Esophagus muscularis mucosa (tissue), 4 donors: ENCODE measurements around the gene GLIS1. TPM values are rescaled to one million over a fixed set of nuclear protein-coding genes. Genes with fewer than 3 reads are reported as not detected.

ENCODE experiments used
- DNase-seq: peaks from one replicate; pipeline ENCODE4 v3.0.0-alpha.2; 2017; ENCODE audit errors: extremely low spot score
- H3K27ac ChIP-seq, 4 donors: fragments of 200-600 bp; sonication (generic); replicated peaks in 1 of 4; 1 replicate in 3 of 4; 2 replicates in 1 of 4; pipeline ENCODE4 v1.5.1; 2016 to 2019; ENCODE audit warnings: mild to moderate bottlenecking in 1 of 4
- H3K27me3 ChIP-seq, 4 donors: fragments of 200-600 bp; sonication (generic); one replicate each; pipeline versions ENCODE4 v1.5.1 to v1.6.0; 2016 to 2019
- H3K36me3 ChIP-seq, 4 donors: fragments of 200-600 bp; sonication (generic); one replicate each; pipeline ENCODE4 v1.5.1; 2016 to 2019
- H3K4me1 ChIP-seq, 4 donors: fragments of 200-600 bp; sonication (generic); one replicate each; pipeline ENCODE4 v1.5.1; 2016 to 2019
- H3K4me3 ChIP-seq, 4 donors: fragments of 200-600 bp; sonication (generic); 1 replicate in 2 of 4; 2 replicates in 2 of 4; pipeline ENCODE4 v1.5.1; 2016 to 2019; ENCODE audit warnings: mild to moderate bottlenecking in 4 of 4, moderate library complexity in 1 of 4
- H3K9me3 ChIP-seq, 4 donors: fragments of 200-600 bp; sonication (generic); 1 replicate in 3 of 4; 2 replicates in 1 of 4; pipeline ENCODE4 v1.5.1; 2016 to 2019
- CTCF ChIP-seq, 3 experiments: fragments of 200-600 bp in 2 of 3; fragments of 450-650 bp in 1 of 3; sonication (generic) in 2 of 3; IDR thresholded peaks; one replicate each; pipeline ENCODE4 v1.5.1; 2017 to 2019; ENCODE audit warnings: antibody characterized with exemption in 3 of 3, mild to moderate bottlenecking in 2 of 3, moderate library complexity in 1 of 3
- EP300 ChIP-seq: sonication (generic); formaldehyde crosslinking; IDR thresholded peaks from one replicate; pipeline ENCODE4 v1.6.1; 2017; ENCODE audit warnings: antibody characterized with exemption
- POLR2A ChIP-seq: fragments of 450-650 bp; IDR thresholded peaks from one replicate; pipeline ENCODE4 v1.6.1; 2017; ENCODE audit warnings: antibody characterized with exemption, moderate library complexity, mild to moderate bottlenecking, low read depth
- POLR2AphosphoS5 ChIP-seq, 2 donors: sonication (generic); formaldehyde crosslinking; IDR thresholded peaks; one replicate each; pipeline ENCODE4 v1.6.1; 2017; ENCODE audit warnings: antibody characterized with exemption in 2 of 2
- WGBS: methylation state at CpG from one replicate; pipeline ENCODE4 v1.1.5; 2018; 5-methylcytosine and 5-hydroxymethylcytosine counted together
- intact Hi-C: fragments of 100-400 bp; cut with DNase I; formaldehyde crosslinking; loops from one replicate; pipeline ENCODE4 v1.15.1; 2023
- total RNA-seq, 4 donors: library from RNA; depleted of rRNA; stranded (reverse); fragments of >200 nt; gene quantifications; one replicate each; pipeline versions ENCODE4 v1.1.0 to v1.2.1, GENCODE V29; 2016

Gene GLIS1
- total RNA-seq, 4 donors from 2014 or later, result 0.17 to 0.42 TPM; not detected in 2

- intact Hi-C loops, result no loop called here
- H3K27ac ChIP-seq, result no peak overlapping the region
- peaks cover 0 to 10% (median 0%) of the 10 kb centered on the region in 4 donors for H3K27me3 ChIP-seq
- H3K36me3 ChIP-seq, result no peaks in the 10 kb centered on the region
- WGBS, result 90% methylated on average over 7 of the region's 7 CpGs
- no peaks in the 10 kb centered on the region for H3K9me3 ChIP-seq
- H3K4me3 ChIP-seq, result no peak overlapping the region
- no peak for DNase-seq
- TF ChIP-seq CTCF (IDR thresholded peaks at IDR 0.05) (no peak), EP300 (no peak), POLR2AphosphoS5 (IDR thresholded peaks at IDR 0.05) (no peak), POLR2A (no peak)
- H3K4me1 ChIP-seq, result no peaks in the 10 kb centered on the region
Observed at GRCh38 chr1:53644496-53644895, 94.5 kb downstream of the GLIS1 start.

GRCh38 chr1:53643881-53644390, 95.0 kb downstream of the GLIS1 start:
- WGBS, result 87% methylated on average over 4 of the region's 4 CpGs
- no peak for TF ChIP-seq CTCF (IDR thresholded peaks at IDR 0.05)
- Histone ChIP-seq H3K4me3 (no peak overlapping the region), H3K36me3 (no peaks in the 10 kb centered on the region), H3K27me3 (peaks cover 0 to 10% (median 0%) of the 10 kb centered on the region in 4 donors), H3K4me1 (no peaks in the 10 kb centered on the region), H3K27ac (no peak overlapping the region), H3K9me3 (no peaks in the 10 kb centered on the region)
- DNase-seq, result no peak
- intact Hi-C loops, result no loop called here

GRCh38 chr1:53643041-53643880, 95.7 kb downstream of the GLIS1 start:
- 85% methylated on average over 17 of the region's 17 CpGs for WGBS
- DNase-seq, result no peak
- intact Hi-C loops, result no loop called here

GRCh38 chr1:53642607-53643006, 96.4 kb downstream of the GLIS1 start:
- TF ChIP-seq POLR2A, result no peak
- TF ChIP-seq POLR2AphosphoS5 (IDR thresholded peaks at IDR 0.05), result no peak
- TF ChIP-seq CTCF (IDR thresholded peaks at IDR 0.05), result no peak
- TF ChIP-seq EP300, result no peak
- DNase-seq, result no peak
- Histone ChIP-seq H3K4me3 (no peak overlapping the region), H3K27me3 (peaks cover 0 to 19% (median 0%) of the 10 kb centered on the region in 4 donors), H3K4me1 (no peaks in the 10 kb centered on the region), H3K36me3 (no peaks in the 10 kb centered on the region), H3K9me3 (no peaks in the 10 kb centered on the region), H3K27ac (no peak overlapping the region)
- intact Hi-C loops, result no loop called here
- 94% methylated on average over 6 of the region's 6 CpGs for WGBS

More at GRCh38 chr1:53643041-53643880, 95.7 kb downstream of the GLIS1 start:
- no peak for TF ChIP-seq EP300
- TF ChIP-seq CTCF (IDR thresholded peaks at IDR 0.05), result no peak
- no peak for TF ChIP-seq POLR2A
- TF ChIP-seq POLR2AphosphoS5 (IDR thresholded peaks at IDR 0.05), result no peak
- H3K27me3 ChIP-seq, result peaks cover 0 to 15% (median 0%) of the 10 kb centered on the region in 4 donors
- H3K27ac ChIP-seq, result no peak overlapping the region
- H3K9me3 ChIP-seq, result no peaks in the 10 kb centered on the region
- H3K36me3 ChIP-seq, result no peaks in the 10 kb centered on the region
- no peak overlapping the region for H3K4me3 ChIP-seq
- no peaks in the 10 kb centered on the region for H3K4me1 ChIP-seq
